ENCODE measurements around the gene HOXC12.

DNA sequence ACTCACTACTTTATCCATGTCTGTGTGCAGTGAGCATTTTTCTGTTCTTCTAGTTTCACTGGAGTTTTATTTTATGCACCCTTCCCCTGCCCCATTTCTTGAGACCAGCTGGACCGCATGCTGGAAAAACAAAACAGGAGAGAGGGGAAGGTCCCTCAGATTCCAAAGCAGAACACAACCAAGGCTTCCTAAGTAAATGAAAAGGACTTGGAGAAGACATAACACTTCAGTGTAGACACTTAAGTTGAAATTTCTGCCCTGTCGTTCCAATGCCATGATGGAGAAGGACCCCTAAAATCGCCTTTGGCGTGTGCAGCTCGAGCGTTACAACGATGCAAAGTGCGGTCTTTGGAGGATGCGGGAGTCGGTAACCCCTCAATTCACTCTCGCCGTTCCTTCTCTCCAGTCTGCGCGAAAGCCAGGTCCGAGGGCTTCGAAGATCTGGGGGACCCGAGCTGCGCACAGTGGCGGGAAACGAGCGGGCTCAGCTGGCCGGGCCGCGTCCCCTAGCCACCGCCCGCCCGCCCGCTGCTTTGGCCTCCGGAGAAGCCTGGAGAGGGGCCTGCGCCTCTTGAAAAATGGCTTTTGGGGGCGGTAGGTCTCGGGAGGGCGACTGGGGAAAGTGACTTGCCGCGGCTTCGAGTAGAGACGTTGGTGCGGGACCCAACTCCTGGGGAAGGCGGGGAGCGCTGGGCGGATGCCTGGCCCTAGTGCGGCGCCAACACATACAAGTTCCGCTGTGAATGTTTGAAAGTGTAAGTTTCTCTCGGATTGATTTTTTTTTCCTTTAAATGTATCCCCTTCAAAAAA, 27.3 kb upstream of the HOXC12 start:
- TF ChIP-seq, protein P1, sequence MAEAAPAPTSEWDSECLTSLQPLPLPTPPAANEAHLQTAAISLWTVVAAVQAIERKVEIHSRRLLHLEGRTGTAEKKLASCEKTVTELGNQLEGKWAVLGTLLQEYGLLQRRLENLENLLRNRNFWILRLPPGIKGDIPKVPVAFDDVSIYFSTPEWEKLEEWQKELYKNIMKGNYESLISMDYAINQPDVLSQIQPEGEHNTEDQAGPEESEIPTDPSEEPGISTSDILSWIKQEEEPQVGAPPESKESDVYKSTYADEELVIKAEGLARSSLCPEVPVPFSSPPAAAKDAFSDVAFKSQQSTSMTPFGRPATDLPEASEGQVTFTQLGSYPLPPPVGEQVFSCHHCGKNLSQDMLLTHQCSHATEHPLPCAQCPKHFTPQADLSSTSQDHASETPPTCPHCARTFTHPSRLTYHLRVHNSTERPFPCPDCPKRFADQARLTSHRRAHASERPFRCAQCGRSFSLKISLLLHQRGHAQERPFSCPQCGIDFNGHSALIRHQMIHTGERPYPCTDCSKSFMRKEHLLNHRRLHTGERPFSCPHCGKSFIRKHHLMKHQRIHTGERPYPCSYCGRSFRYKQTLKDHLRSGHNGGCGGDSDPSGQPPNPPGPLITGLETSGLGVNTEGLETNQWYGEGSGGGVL (tag by site-specific recombination; IDR thresholded peaks at IDR 0.05) = no peak
- no peak for TF ChIP-seq ZNF510 (tag by site-specific recombination; IDR thresholded peaks at IDR 0.05; ENCODE audit: insufficient replicate concordance)
- TF ChIP-seq, protein P2, sequence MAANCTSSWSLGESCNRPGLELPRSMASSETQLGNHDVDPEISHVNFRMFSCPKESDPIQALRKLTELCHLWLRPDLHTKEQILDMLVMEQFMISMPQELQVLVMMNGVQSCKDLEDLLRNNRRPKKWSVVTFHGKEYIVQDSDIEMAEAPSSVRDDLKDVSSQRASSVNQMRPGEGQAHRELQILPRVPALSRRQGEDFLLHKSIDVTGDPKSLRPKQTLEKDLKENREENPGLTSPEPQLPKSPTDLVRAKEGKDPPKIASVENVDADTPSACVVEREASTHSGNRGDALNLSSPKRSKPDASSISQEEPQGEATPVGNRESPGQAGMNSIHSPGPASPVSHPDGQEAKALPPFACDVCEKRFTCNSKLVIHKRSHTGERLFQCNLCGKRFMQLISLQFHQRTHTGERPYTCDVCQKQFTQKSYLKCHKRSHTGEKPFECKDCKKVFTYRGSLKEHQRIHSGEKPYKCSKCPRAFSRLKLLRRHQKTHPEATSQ (tag by site-specific recombination; IDR thresholded peaks at IDR 0.05) = no peak
- TF ChIP-seq CTCF (tag by site-specific recombination; IDR thresholded peaks at IDR 0.05) = no peak
- TF ChIP-seq ZNF174 (tag by site-specific recombination; IDR thresholded peaks at IDR 0.05) = no peak
- no peak for TF ChIP-seq ZNF521 (tag by site-specific recombination; IDR thresholded peaks at IDR 0.05)
- TF ChIP-seq GLI4 (tag by site-specific recombination; IDR thresholded peaks at IDR 0.05) = no peak
- no peak for TF ChIP-seq ZNF670 (tag by site-specific recombination; IDR thresholded peaks at IDR 0.05; ENCODE audit: low read depth)

Data from HEK293 (cell line).